ENCODE measurements around the gene ANKRD16.

ANKRD16 gene

GRCh38 chr10:5895365-5895764, 5.7 kb upstream of the ANKRD16 start:
- TF ChIP-seq POLR2AphosphoS5 (IDR thresholded peaks at IDR 0.05; ENCODE audit: low read depth, low read length): no peak
- TF ChIP-seq REST (IDR thresholded peaks at IDR 0.05; ENCODE audit: insufficient read depth in 1 of 2, low read depth in 2 of 2, low read length in 2 of 2): no peak
- TF ChIP-seq TAF1 (IDR thresholded peaks at IDR 0.05; ENCODE audit: borderline replicate concordance, insufficient read depth, low read length): no peak
- TF ChIP-seq FOXP2 (optimal IDR thresholded peaks at IDR 0.05; ENCODE audit: borderline replicate concordance, extremely low read depth, extremely low read length, insufficient read depth): no peak
- no peak for TF ChIP-seq SIN3A (IDR thresholded peaks at IDR 0.05; ENCODE audit: borderline replicate concordance, insufficient read depth, low read length)

GRCh38 chr10:5894873-5895272, 5.2 kb upstream of the ANKRD16 start:
- TF ChIP-seq POLR2AphosphoS5 (IDR thresholded peaks at IDR 0.05; ENCODE audit: low read depth, low read length): no peak
- TF ChIP-seq FOXP2 (optimal IDR thresholded peaks at IDR 0.05; ENCODE audit: borderline replicate concordance, extremely low read depth, extremely low read length, insufficient read depth): no peak
- TF ChIP-seq REST (IDR thresholded peaks at IDR 0.05; ENCODE audit: insufficient read depth in 1 of 2, low read depth in 2 of 2, low read length in 2 of 2): no peak
- TF ChIP-seq SIN3A (IDR thresholded peaks at IDR 0.05; ENCODE audit: borderline replicate concordance, insufficient read depth, low read length): no peak
- no peak for TF ChIP-seq TAF1 (IDR thresholded peaks at IDR 0.05; ENCODE audit: borderline replicate concordance, insufficient read depth, low read length)

- TF ChIP-seq FOXP2 (optimal IDR thresholded peaks at IDR 0.05; ENCODE audit: borderline replicate concordance, extremely low read depth, extremely low read length, insufficient read depth) (no peak), POLR2AphosphoS5 (IDR thresholded peaks at IDR 0.05; ENCODE audit: low read depth, low read length) (no peak), REST (IDR thresholded peaks at IDR 0.05; ENCODE audit: insufficient read depth in 1 of 2, low read depth in 2 of 2, low read length in 2 of 2) (no peak), TAF1 (IDR thresholded peaks at IDR 0.05; ENCODE audit: borderline replicate concordance, insufficient read depth, low read length) (no peak), SIN3A (IDR thresholded peaks at IDR 0.05; ENCODE audit: borderline replicate concordance, insufficient read depth, low read length) (no peak)
Measured at GRCh38 chr10:5894403-5894802, 4.7 kb upstream of the ANKRD16 start.

- TF ChIP-seq POLR2AphosphoS5 (IDR thresholded peaks at IDR 0.05; ENCODE audit: low read depth, low read length) (no peak), SIN3A (IDR thresholded peaks at IDR 0.05; ENCODE audit: borderline replicate concordance, insufficient read depth, low read length) (no peak), REST (IDR thresholded peaks at IDR 0.05; ENCODE audit: insufficient read depth in 1 of 2, low read depth in 2 of 2, low read length in 2 of 2) (no peak), FOXP2 (optimal IDR thresholded peaks at IDR 0.05; ENCODE audit: borderline replicate concordance, extremely low read depth, extremely low read length, insufficient read depth) (no peak), TAF1 (IDR thresholded peaks at IDR 0.05; ENCODE audit: borderline replicate concordance, insufficient read depth, low read length) (no peak)
Measured at GRCh38 chr10:5893321-5893720, 3.6 kb upstream of the ANKRD16 start.

- TF ChIP-seq REST (IDR thresholded peaks at IDR 0.05; ENCODE audit: insufficient read depth in 1 of 2, low read depth in 2 of 2, low read length in 2 of 2) (no peak), POLR2AphosphoS5 (IDR thresholded peaks at IDR 0.05; ENCODE audit: low read depth, low read length) (no peak), FOXP2 (optimal IDR thresholded peaks at IDR 0.05; ENCODE audit: borderline replicate concordance, extremely low read depth, extremely low read length, insufficient read depth) (no peak), TAF1 (IDR thresholded peaks at IDR 0.05; ENCODE audit: borderline replicate concordance, insufficient read depth, low read length) (no peak), SIN3A (IDR thresholded peaks at IDR 0.05; ENCODE audit: borderline replicate concordance, insufficient read depth, low read length) (no peak)
Measured at GRCh38 chr10:5892007-5892406, 2.3 kb upstream of the ANKRD16 start.
